Measurements from ENCODE around the gene LIPA.
"Not testable (repeated sequence)": the region's sequence is repeated elsewhere in the genome, so short reads cannot be mapped to it uniquely, and the experiment has no call there.

Gene LIPA

DNA sequence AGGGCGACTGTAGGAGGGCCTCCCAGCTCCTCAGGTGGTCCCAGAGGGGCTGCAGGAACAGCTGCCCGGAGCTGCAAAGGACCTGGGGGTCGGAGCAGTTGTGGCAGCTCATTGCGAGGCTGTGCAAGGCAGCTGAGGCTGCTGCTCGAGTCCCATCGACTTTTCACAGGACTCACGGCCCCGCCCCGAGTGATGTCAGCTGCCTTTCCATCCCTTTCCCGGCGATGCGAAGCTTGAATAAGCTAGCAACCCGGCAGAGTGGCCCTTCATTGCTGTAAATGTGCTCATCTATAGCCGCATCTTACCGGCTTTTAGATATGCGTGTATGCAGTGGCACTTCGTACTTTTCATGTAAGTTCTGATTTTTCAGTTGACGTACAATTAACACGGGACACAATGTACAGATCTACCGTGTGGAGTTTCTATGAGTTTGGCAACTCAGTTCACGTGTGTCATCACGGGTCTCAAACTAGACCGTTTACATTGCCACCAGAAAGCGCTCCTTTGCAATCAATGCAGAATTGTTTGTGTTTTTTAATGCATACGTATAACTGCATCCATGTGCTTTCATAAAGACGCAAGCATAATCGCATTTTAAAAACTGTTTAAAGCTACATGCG is 44.3 kb downstream of the LIPA start, which contains the start of gene CH25H:
Gene CH25H (minus strand): TSS at position 137 of the 620 bp plus-strand sequence. CDS start 25 bp downstream, at position 112.
- DNase-seq = no peak

DNA sequence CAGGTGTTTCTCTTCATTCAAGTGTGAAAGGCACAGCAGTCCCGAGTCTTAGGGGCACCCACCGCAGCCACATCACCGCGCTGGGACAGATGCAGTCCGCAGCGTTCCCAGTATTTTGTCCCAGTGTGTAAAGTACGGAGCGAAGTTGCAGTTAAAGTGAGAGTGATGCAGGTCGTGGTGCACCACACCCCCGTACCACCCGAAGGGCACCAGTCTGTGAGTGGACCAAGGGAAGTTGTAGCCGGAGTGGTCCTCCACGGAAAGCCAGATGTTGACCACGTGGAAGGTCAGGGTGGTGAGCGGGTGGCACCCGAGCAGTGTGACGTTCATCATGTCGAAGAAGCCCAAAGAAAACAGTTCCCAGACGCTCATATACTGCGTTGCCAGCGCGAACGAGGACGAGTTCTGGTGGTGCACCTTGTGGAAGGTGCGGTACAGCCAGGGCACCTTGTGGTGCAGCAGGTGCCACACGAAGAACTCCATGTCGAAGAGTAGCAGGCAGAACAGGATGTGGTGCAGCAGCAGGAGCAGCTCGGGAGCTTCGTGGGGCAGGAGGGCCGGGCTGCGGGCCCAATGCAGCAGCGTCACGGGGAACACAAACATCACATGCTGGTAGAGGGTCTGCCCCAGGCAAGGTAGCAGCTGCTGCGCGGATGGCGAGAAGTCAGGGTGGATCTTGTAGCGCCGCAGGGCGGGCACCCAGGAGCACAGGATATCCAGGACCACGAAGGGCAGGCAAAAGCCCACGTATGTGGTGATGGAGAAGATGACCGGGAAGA is 45.0 kb downstream of the LIPA start:
- peak; percentile 68 for DNase-seq

DNA sequence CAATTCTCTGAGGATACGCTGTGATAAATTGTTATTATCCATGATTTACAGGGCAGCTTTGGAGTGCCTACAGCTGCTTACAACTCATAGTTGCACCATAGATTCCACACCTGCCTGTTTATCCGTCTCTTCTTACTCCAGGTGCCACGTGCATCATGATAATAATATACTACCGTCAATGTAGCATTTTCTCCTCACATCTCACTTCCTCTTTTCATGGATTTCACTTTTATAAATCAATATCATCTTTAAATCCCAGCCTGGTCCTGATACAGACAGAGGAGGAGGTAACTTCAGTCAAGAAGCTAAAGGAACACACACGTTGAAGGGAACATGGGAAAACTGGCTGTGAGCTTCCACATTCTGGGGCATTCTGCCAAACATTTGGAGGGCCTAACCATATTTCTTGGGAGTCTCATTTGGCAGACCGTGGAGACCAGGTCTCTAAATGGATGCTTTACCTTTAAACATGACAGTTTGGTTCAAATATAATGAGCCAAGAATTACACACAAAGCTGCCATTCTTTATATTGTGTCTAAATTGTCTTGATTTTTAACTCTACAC is 46.9 kb downstream of the LIPA start:
- no peak for DNase-seq

DNA sequence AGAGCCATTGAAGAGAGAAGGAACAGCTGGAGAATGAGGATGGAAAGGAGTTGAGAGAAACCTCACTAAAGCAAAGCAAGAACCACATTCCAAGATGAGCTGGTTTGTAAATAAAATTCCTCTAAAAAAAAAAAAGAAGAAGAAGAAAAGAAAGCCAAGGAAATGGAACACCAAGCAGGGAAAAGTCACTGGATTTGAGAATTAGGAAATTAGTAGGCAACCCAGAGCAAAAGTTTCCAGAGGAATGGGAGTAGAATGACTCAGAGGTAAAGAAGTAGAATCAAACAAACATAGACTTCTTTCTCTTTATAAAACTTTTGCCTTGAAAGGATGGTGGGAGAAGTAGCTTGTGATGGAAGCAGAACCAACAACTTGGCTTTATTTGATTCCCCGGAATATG is 48.3 kb downstream of the LIPA start:
- DNase-seq = no peak

DNA sequence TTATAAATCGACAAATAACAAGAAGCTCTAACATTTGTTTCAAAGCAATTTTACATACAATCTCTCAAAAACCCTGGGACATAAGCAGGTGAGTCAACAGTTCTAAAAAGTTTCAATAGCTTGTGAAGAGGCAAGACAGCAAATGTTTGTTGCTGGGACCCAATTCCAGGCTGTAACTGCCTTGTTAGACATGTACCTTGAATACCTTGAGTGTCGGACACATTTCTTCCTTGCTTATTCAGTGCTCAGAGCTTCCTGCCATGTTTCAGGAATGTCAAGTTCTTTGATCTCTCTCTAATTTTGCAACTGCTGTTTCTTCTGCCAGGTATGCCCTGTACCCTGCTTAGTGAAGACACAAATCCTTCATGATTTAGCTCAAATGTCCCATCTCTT is 49.5 kb downstream of the LIPA start:
- DNase-seq = no peak

DNA sequence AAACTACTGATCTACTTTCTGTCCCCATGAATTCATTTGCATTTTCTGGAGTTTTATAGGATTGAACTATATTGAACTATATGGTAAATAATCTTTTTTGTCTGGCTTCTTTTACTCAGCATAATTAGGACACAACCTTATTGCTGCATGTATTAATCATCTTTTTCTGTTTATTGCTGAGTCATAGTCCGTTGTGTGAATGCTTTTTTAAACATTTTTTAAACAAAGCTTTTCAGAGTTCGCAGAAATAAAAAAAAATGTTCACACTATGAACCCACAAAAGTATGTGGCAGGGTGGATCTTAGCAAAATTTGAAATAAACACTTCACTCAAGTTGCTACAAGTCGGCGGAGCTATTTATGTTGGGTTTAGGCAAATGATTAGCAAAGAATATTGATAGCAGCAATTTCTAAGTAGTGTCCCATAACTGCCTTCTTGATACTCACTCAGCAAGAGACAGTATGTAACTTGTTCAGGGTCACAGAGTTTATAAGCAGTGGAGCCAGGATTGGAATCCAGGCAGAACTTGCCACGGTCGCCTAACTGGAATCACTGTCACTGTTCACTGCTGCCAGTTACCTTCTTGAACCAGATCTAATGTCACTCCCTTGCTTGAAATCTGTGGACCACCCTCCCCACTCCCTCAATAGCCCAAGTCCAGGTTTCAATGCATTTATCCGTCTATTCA is 50.1 kb downstream of the LIPA start:
- DNase-seq = no peak

DNA sequence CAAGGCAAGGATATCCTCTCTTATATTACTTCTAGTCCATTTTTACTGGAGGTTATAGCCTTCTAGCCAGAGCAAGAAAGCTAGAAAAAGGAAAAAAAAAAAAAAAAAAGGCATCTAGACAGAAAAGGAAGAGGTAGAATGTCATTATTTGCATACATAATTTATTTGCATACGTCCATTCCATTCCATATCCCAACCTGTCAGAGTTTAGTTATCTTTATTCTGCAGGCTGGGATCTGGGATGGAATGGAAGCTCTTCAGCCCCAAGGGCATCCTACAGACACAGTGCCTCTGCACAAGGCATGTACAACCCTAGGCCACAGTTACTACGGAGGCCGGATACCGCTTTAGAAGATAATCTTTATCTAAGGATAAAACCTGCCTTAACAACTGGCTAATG is 54.1 kb downstream of the LIPA start:
- no peak for DNase-seq

DNA sequence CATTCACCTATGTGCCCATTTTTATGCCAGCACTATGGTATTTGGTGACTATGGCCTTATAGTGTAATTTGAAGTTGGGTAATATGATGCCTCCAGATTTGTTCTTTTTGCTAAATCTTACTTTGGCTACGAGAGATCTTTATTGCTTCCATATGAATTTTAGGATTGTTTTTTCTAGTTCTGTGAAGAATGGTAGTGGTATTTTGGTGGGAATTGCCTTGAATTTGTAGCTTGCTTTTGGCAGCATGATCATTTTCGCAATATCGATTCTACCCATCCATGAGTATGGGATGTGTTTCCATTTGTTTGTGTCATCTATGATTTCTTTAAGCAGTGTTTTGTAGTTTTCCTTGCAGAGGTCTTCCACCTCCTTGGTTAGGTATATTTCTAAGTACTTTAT is 60.3 kb downstream of the LIPA start:
- DNase-seq = not testable (repeated sequence)

DNA sequence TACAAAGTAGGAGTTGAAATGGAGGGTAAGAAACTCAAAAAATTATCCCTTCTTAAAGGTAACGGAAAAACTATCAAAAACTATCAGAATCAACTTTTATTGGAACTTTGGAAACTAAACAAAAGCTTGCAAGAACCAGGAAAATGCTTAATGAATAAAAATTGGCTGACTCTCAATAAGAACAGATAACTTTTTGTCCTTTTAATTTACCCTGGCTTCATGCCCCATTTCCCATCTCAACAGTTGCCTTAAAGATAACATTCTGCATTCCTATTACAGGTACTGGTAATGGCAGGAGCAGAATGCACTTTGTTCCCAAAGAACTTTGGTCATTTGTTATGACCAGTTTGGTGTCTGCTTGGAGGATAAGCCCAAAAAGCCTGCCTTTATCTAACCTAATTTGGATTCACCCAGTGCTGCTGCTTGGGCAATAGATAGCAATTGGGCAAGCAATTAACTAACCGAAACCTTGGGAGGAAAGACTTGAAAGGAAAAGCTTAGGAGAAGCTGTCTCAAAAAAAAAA is 62.3 kb downstream of the LIPA start:
- no peak for DNase-seq

DNA sequence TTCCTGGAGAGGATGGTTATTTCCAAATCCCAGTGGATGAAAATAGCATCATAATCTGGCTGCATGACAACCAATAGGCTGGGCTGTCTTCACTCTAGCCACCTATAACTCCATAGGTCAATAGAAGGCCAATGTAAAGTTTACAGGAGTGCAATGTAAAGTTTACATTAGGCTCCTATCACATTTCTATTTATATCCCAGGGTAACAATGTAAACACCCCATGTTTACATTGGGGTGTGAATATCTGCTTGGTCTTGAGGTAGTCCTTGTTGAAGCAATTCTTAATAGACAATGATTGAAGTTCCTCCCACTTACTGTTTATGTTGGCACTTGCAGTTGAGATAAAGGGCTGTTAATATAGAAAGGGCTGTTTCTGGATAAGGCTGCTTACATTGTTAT is 65.9 kb downstream of the LIPA start:
- DNase-seq = no peak

DNA sequence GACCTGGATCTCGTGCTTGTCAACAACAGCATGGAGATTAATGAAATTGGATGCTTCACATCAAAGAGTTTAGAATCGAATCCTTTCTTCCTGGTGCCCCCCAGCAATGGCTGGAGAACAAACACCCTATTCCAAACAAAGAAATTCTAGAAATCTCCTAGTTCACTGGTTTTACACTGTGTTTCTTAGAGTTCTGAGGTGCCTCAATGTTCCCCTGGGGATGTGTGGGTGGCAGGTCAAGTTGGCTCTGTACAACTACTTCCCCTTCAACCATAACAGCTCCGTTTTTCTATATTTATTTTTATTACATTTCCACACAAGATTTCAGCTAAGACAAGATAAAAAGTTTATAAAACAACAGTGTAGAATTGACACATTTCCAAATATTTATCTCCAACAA is 66.9 kb downstream of the LIPA start:
- no peak for DNase-seq

DNA sequence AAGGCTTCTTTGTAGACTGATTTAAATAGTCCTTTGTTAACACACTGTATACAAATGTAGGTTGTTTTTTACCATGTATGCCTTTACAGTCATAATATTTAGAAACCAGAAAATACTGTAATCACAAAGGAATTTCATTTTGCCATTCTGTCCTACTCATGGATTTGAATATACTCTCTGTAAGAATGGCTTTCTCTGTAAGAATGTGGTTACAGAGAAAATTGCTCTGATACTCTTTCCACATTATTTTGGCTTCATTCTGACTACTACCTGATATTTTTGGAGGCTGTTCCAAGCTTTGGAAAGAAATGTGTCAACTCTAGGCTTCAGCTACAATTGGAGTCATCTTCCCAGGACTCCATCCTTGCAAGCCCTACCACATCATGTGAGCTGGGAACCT is 68.0 kb downstream of the LIPA start:
- DNase-seq = no peak

DNA sequence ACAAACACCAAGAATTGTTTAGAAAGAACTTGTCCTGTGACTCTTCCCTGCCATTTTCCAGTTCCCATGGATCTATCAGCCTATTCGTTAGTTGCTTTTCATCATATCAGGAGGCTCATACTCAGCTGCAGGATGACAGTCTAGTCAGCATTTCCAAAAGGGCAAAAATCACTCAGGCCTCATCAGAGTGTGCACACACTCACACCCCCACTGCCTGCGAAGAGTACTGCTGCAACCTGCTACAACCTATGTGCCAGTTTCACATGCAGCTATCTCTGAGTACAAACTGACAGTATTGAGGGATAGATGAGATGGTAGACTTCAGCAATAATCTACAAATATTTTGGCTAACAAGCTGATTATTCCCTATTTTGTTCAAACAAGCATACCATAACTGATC is 68.7 kb downstream of the LIPA start:
- no peak for DNase-seq

DNA sequence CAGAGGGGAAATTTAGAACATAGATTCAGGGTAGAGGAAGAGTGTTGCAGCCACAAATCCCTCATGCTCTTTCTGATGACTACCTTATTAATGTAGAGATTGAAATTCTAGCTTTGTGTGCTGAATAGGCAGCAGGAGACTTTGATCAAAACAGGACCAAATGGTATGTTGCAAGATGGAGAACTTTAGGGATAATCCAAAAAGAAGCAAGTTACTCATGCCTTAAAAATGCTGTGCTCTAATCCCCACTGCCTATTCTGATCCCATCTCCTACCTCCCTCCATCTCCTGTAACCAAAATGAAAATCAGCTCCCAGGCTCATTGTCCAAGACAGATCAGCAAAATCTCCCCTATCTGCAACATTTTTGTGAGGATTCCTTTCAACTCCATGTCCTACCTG is 75.8 kb downstream of the LIPA start:
- DNase-seq = no peak

DNA sequence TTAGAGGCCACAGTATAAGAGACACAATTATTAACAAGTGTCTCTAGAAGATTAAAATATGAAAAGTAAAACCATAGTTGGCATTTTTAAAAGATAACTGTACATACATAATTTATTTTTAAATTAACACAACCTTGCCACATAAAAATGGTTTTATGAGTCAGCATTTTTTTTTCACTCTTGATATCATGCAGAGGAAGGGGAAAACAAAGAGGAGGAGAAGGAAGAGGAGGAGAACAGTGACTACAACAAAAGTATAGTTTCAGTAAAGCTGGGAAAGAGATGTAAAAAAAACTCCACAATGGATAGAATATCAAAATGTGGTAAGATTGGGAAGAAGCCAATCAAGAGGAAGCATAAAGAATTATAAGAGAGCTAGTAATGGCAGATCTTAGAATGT is 78.5 kb downstream of the LIPA start:
- no peak for DNase-seq

DNA sequence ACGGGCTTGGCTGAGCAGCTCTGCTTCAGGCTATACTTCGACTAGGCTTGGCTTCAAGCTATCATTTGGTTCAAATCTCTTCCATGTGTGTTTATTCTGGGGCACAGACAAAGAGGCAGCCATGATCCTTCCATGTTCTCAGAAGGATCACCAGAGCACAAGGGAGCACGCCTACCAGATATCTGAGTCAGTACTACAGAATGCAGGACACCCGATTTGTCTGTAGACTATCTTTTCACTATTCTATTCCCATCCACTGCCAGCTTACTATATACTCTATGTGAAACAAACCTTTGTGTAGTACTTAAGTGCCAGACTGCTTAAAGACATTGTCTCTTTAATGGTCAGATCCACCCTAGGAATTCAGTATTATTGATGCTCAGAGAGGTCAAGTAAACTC is 79.6 kb downstream of the LIPA start:
- DNase-seq = no peak

DNA sequence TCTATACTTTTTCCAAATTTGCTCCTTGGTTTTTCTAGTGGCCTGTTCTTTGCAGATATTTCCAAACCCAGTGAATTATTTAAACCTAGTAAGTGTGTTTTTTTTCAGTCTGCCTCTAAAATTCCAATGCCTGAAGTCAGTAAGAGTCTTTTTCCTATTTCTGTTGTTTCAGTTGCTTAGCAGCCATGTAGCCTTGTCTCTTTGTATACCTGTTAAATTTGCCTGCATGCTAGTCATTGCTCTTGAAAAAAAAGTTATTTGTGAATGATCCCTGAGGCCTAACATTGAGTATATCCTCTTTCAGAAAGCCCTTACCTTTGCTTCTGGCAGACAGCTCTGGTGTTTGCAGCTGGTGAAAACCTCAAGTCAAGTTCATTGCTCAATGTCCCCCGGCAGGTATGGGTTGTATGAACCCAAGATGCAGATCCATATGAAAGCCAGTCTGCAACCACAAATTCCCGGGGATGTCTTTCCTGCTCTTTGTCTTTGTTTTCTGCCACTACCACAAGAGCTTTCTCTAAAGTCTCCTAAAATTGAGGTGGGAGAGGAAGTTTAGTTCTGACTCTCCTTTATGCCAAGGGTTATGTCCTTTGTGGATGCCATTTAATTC is 80.2 kb downstream of the LIPA start:
- no peak for DNase-seq

DNA sequence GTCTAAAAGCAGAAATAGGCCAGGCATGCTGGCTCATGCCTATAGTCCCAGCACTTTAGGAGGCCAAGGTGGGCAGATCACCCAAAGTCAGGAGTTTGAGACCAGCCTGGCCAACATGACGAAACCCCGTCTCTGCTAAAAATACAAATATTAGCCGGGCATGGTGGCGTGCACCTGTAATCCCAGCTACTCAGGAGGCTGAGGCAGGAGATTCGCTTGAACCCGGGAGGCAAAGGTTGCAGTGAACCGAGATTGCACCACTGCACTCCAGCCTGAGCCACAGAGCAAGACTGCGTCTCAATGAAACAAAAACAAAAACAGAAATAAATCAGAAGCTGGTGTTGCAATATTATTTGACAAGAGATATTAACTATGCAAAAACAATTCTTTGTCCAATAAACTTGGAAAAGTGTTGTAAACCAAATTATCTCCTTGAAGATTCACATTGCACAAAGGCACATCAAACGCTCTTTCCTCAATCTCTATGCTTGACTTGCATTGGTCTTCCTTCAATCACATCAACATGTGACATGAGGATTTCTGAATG is 83.1 kb downstream of the LIPA start:
- not testable (repeated sequence) for DNase-seq

DNA sequence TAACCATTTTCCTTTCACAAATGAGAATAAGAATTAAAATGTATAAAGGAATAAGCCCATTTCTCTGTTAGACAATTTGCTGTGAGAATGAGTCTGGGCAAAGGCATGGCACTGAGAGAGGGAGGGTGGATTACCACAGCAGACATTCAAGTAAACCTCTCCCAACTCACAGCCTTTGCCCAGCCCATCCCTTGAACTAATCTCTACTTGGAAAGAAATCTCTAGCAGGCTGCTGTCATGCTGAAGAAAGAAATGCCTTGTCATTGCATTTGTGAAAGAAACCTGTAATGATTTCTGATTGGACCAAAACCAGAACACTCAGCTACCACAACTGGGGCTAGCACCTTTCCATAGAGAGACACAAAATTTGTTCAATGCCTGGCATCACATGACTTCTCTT is 83.7 kb downstream of the LIPA start:
- no peak for DNase-seq

DNA sequence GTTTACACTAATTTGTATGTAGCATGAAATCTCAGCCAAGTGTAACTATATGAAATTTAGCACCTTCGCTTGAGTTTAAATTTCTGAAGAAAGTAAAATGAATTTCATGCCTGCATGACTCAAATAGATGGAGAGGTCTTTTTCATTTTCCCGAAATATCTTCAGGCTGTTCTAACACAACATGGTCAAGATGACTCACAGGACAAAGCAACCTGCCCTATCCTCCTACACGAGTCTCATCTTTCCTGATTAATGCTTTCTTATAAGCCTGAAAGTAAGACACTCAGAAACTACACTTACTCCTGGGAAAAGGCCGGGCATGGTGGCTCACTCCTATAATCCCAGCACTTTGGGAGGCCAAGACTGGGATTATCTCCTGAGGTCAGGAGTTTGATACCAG is 85.7 kb downstream of the LIPA start:
- no peak for DNase-seq

DNA sequence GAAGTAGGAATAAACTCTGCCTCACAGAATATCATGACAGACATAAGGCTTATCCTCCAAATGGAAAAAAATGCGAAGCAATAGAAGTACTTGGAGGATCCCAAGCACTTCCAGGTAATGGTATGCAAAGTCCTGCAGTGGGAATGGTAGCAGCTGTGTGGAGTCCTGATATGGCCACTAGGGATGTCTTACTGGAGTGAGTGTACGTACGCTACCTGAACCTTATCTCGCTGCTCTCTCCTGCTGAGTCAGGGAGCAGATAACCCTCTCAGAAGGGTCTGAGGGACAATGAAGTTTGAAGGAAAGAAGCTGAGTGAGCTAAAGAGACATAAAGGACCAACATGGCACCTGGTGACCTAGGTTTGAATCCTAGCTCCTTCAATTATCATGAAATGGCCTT is 86.7 kb downstream of the LIPA start:
- DNase-seq = no peak

DNA sequence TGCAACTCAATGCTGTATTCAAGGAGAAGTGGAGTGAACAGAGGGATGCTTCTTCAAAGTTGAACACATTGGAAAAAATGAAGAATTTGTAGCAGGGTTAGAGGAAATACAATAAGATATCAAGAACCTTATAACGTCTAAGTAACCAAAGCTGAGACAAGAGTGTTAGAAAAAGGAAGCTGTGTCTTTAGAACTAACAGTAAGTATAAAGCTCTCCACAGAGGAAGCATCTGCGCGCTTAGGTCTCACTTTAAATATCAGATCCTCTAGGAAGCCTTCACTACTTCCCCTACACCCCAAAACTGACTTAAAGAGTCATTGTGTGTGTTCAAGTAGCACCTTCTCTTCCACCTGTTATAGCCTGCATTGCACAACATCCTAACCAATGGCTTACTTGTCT is 87.5 kb downstream of the LIPA start:
- no peak for DNase-seq

Measured in activated CD8-positive, alpha-beta memory T cell treated with anti-CD3 and anti-CD28 coated beads, Interleukin-2, amount 50 U/mL, for 48 hours (primary cell).